Kidney epithelial cell (primary cell): ENCODE results near the gene ERCC6L2. TPM values are rescaled to one million over a fixed set of nuclear protein-coding genes. Genes with fewer than 3 reads are reported as not detected.

Experiments
- DNase-seq: peaks from one replicate; pipeline ENCODE4 v3.0.0-alpha.2; 2010; ENCODE audit warnings: low read depth
- H3K27me3 ChIP-seq: 2 replicates; pipeline ENCODE4 v1.6.0; 2011; ENCODE audit warnings: low read length; ENCODE audit not compliant: control insufficient read depth, insufficient read depth
- H3K36me3 ChIP-seq: 2 replicates; pipeline ENCODE4 v1.5.1; 2011; ENCODE audit warnings: low read length; ENCODE audit not compliant: control insufficient read depth, insufficient read depth
- H3K4me3 ChIP-seq: 2 replicates; pipeline ENCODE4 v1.5.1; 2011; ENCODE audit warnings: low read depth, mild to moderate bottlenecking, control low read depth, low read length
- CTCF ChIP-seq: IDR thresholded peaks from 2 replicates; pipeline ENCODE4 v1.5.1; 2011; ENCODE audit warnings: mild to moderate bottlenecking, moderate library complexity, low read length, control low read depth, inconsistent platforms; ENCODE audit not compliant: insufficient read depth, poor library complexity, severe bottlenecking
- total RNA-seq: library from RNA; depleted of rRNA; stranded (reverse); fragments of >200 nt; gene quantifications from 2 replicates; pipeline ENCODE4 v1.2.3, GENCODE V29; 2015

The ERCC6L2 gene
- total RNA-seq, 1 donor from 2014 or later: 50.8 TPM

DNA sequence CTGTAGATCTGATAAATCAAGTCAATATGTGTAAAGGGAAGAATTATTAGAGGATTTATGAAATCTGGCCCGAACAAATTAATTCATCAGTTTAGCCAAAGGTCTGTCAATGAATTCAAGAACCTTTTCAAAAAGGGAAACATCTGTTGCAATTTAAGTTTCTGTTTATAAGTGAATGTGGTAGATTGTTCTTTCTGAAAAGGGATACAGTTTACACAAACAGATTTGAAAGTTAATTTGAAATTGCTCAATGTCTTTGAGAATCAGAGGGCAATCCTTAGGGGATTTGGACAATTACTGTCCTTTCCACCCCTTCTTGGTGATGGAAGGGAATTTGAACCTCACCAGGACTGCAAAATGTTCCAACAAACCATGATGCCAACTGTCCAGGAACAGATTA lies 29.7 kb upstream of the ERCC6L2 start:
- no peaks in the 10 kb centered on the region for H3K36me3 ChIP-seq
- H3K4me3 ChIP-seq: no peak overlapping the region
- TF ChIP-seq CTCF: no peak
- DNase-seq: no peak
- no peaks in the 10 kb centered on the region for H3K27me3 ChIP-seq

DNA sequence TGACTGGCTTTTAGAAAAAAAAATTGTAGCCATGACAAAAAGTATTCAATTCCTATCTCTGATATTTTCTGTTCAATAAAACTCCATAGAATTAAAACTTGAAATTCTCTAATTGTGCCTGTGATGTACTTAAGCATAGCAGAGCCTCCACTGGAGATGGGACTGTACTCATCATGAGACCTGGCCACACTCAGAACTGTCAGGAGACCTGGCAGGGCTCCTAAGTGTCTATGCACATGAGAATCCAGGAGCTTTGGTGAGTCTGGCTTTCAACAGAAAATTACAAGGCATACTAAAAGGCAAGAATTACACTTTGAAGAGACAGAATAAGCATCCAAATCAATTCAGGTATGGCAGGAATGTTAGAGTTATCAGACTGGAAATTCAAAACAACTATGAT lies 26.7 kb upstream of the ERCC6L2 start:
- no peak for TF ChIP-seq CTCF
- no peak overlapping the region for H3K4me3 ChIP-seq
- H3K36me3 ChIP-seq: no peaks in the 10 kb centered on the region
- H3K27me3 ChIP-seq: no peaks in the 10 kb centered on the region
- no peak for DNase-seq

DNA sequence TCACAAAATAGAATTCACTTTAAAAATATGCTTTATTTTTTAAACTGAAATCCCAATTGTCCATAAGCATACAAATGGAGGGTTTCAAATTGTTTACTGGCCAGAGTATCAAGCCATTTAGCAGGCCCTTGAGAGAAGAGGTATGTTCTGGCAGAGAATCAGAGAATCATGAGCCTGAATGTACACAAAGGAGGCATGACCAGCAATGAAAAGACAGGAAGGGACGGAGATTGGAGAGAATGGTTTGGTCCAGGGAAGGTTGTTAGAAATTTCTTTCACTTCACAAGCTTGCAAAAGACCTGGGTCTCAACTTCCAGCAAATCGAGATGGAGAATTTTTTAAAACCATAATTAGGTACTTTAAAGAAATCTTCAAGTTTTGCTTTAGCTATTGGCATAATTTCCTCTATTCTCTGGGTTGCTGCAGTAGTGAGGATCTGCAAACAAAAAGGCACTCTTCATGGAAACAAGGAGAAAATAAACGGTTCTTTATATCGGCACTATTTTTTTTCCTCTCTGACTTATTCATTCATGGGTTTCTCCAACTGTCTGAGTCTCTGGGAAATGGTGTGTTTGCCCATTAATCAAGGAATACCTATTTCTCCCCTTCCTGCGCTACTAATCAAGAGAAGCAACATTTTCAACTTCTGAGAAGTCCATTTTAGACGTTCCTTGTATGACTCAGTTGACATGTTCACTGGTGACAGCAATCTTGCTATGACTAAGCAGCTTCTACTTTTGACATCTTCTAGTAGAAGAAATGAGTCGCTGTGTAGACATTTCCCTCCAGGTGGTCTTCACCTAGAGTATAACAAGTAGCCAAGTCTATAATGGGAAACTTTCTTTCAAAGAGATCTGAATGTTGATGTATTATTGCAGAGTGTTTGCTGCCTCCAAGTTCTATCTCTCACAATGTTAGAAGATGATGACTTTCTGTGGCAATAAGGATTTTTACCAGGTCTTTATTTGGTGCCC lies 23.1 kb upstream of the ERCC6L2 start:
- no peaks in the 10 kb centered on the region for H3K36me3 ChIP-seq
- no peaks in the 10 kb centered on the region for H3K27me3 ChIP-seq
- DNase-seq: peak; percentile 86
- no peak overlapping the region for H3K4me3 ChIP-seq
- TF ChIP-seq CTCF: no peak

- H3K27me3 ChIP-seq: no peaks in the 10 kb centered on the region
- TF ChIP-seq CTCF: no peak
- no peak overlapping the region for H3K4me3 ChIP-seq
- no peak for DNase-seq
- no peaks in the 10 kb centered on the region for H3K36me3 ChIP-seq
Measured at GRCh38 chr9:95854386-95855020, 21.0 kb upstream of the ERCC6L2 start.

DNA sequence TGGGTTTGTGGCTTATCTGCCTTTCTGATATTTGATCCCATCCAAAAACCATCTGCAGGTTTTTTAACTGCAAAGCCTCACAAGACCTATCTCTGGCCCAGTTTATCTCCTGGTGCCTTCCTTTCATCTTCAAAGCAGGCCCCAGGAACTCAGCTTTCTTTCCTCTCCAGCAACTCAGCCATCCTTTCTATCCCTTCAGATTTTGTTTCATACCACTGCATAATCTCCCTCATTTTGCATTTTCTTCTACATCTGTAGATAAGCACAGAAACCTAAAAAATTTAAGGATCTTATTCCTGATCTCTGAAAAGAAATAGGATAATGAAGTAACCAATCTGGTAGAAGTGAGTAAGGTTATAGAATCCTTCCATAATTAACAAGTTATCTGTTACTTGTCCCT lies 19.5 kb upstream of the ERCC6L2 start:
- H3K27me3 ChIP-seq: no peaks in the 10 kb centered on the region
- no peaks in the 10 kb centered on the region for H3K36me3 ChIP-seq
- TF ChIP-seq CTCF: no peak
- DNase-seq: no peak
- no peak overlapping the region for H3K4me3 ChIP-seq
